C4-2B (cell line): ENCODE measurements around the gene PADI1.

Experiments used
- CTCF ChIP-seq: fragments of 450-650 bp; conservative IDR thresholded peaks from 2 replicates; pipeline ENCODE4 v1.5.1; 2017; ENCODE audit warnings: mild to moderate bottlenecking
- ZFX ChIP-seq: fragments of 450-650 bp; IDR thresholded peaks from 2 replicates; pipeline ENCODE4 v1.6.1; 2017

- no peak for TF ChIP-seq CTCF
- TF ChIP-seq ZFX: no peak
Measured at GRCh38 chr1:17184822-17185484, 20.0 kb upstream of the PADI1 start.
